SU-DHL-6 (cell line): ENCODE results near the gene GCH1.

Experiments
- H2AFZ ChIP-seq: fragments of 200-600 bp; sonication (generic); 2 replicates; pipeline ENCODE4 v1.6.1; 2014; ENCODE audit warnings: low read depth, mild to moderate bottlenecking, moderate library complexity, mixed read lengths, antibody characterized with exemption, low read length; ENCODE audit not compliant: severe bottlenecking
- H3F3A ChIP-seq: fragments of 200-600 bp; shearing (Covaris generic); 2 replicates; pipeline ENCODE4 v1.6.0; 2016; ENCODE audit warnings: antibody characterized with exemption, mild to moderate bottlenecking; ENCODE audit not compliant: insufficient read depth
- H3K27ac ChIP-seq: fragments of 200-600 bp; sonication (generic); 2 replicates; pipeline ENCODE4 v1.5.1; 2016; ENCODE audit warnings: low read depth, mild to moderate bottlenecking, low read length, moderate library complexity, mixed read lengths
- H3K27me3 ChIP-seq: fragments of 200-600 bp; sonication (generic), shearing (Covaris generic); 2 replicates; pipeline ENCODE4 v1.6.0; 2014; ENCODE audit warnings: mild to moderate bottlenecking, low read length
- H3K36me3 ChIP-seq: fragments of 200-600 bp; sonication (generic); 2 replicates; pipeline ENCODE4 v1.6.1; 2014; ENCODE audit warnings: mild to moderate bottlenecking, low read length, mixed read lengths
- H3K4me2 ChIP-seq: fragments of 300-600, 200-600 bp; shearing (Covaris generic), sonication (generic); 2 replicates; pipeline ENCODE4 v1.6.0; 2014; ENCODE audit warnings: low read length, low read depth, mild to moderate bottlenecking; ENCODE audit not compliant: poor library complexity, severe bottlenecking
- H3K4me3 ChIP-seq: fragments of 200-600 bp; sonication (generic); 2 replicates; pipeline ENCODE4 v1.5.1; 2014; ENCODE audit warnings: antibody characterized with exemption, low read length, mild to moderate bottlenecking, mixed read lengths; ENCODE audit not compliant: insufficient read depth, poor library complexity, severe bottlenecking
- H3K79me2 ChIP-seq: fragments of 200-600 bp; sonication (generic); 2 replicates; pipeline ENCODE4 v1.6.1; 2014; ENCODE audit warnings: mild to moderate bottlenecking, low read length, moderate library complexity; ENCODE audit not compliant: insufficient read depth
- H3K9ac ChIP-seq: fragments of 200-600 bp; sonication (generic); 2 replicates; pipeline ENCODE4 v1.7.0; 2014; ENCODE audit warnings: mild to moderate bottlenecking, low read length
- H3K9me2 ChIP-seq: fragments of 200-600 bp; sonication (generic); replicated peaks from 2 replicates; pipeline ENCODE4 v1.6.1; 2014; ENCODE audit warnings: low read length; ENCODE audit not compliant: insufficient read depth
- H3K9me3 ChIP-seq: fragments of 200-600 bp; sonication (generic); 2 replicates; pipeline ENCODE4 v1.6.1; 2014; ENCODE audit warnings: low read length, mixed read lengths; ENCODE audit not compliant: insufficient read depth
- H4K20me1 ChIP-seq: fragments of 200-600 bp; sonication (generic); 2 replicates; pipeline ENCODE4 v1.6.1; 2014; ENCODE audit warnings: low read depth, mild to moderate bottlenecking, antibody characterized with exemption, low read length, moderate library complexity, mixed read lengths
- CTCF ChIP-seq: fragments of 200-600 bp; sonication (generic); IDR thresholded peaks from one replicate; pipeline ENCODE4 v1.5.1; 2017; ENCODE audit warnings: antibody characterized with exemption, mild to moderate bottlenecking, low read length, moderate library complexity; ENCODE audit not compliant: insufficient read depth, poor library complexity, severe bottlenecking
- EZH2phosphoT487 ChIP-seq: fragments of 200-600 bp; sonication (generic), shearing (Covaris generic); conservative IDR thresholded peaks from 2 replicates; pipeline ENCODE4 v1.6.1; 2018; ENCODE audit warnings: mild to moderate bottlenecking, antibody characterized with exemption, low read length, moderate library complexity, mixed read lengths

GCH1 gene

GRCh38 chr14:54798465-54799124, 104.0 kb downstream of the GCH1 start:
- Histone ChIP-seq H4K20me1 (no peaks in the 10 kb centered on the region), H3K36me3 (no peaks in the 10 kb centered on the region), H3K9ac (no peak overlapping the region), H3K27ac (no peak overlapping the region), H3K9me3 (no peaks in the 10 kb centered on the region), H3K4me2 (no peak overlapping the region), H3K27me3 (peaks cover 4% of the 10 kb centered on the region; the same call in 1 of the 2 replicates), H3K9me2 (no peaks in the 10 kb centered on the region), H3K79me2 (no peaks in the 10 kb centered on the region), H3F3A (no peaks in the 10 kb centered on the region), H2AFZ (no peak overlapping the region), H3K4me3 (no peak overlapping the region)
- TF ChIP-seq EZH2phosphoT487 (no peak), CTCF (no peak)

DNA sequence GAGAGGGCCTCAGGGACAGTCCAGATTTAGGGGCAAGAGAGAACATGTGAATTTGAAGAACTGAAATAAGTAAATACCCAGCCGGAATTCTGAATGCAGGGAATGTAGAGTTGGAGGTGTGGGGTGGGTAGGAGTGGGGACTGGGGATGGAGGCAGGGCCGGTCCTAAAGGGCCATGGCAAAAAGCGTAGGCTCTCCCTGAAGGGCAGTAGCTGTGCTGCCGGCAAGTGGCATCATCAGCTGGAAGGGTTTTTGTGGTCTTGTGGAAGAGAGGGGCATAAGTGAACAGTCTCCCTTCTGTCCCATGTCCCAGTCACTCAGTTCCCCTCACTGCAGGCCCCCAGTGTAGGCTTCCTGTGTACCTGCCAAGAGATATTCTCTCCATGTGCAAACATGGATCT, 104.6 kb downstream of the GCH1 start:
- Histone ChIP-seq H3K4me2 (no peak overlapping the region), H3K79me2 (no peaks in the 10 kb centered on the region), H3K9me2 (no peaks in the 10 kb centered on the region), H3F3A (no peaks in the 10 kb centered on the region), H3K4me3 (no peak overlapping the region), H2AFZ (no peak overlapping the region), H3K9ac (no peak overlapping the region), H3K27ac (no peak overlapping the region), H4K20me1 (no peaks in the 10 kb centered on the region), H3K27me3 (peaks cover 4% of the 10 kb centered on the region; the same call in 1 of the 2 replicates), H3K9me3 (no peaks in the 10 kb centered on the region), H3K36me3 (no peaks in the 10 kb centered on the region)
- no peak for TF ChIP-seq EZH2phosphoT487
- TF ChIP-seq CTCF = no peak

DNA sequence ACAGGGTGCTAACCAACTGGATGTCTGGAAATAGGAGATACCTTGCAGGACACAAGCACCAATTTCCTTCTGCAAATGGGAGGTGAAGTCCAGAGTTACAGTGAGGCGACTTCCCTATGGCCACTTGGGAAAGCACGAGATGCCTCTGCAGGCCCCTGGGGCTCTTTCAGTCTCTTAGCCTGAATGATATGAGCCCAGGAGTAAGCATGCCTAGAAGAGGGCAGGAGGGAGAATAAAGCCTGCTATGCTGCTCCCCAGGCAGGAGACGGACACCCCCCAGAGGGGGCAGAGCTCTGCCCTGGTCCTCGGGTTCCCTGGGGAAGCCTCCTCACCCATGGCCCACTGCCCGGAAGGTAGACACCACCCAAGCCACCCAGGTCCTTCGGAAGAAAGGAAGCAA, 105.1 kb downstream of the GCH1 start:
- H3K27ac ChIP-seq = no peak overlapping the region
- H3K4me3 ChIP-seq = no peak overlapping the region
- H3K27me3 ChIP-seq = peaks cover 4% of the 10 kb centered on the region; the same call in 1 of the 2 replicates
- no peaks in the 10 kb centered on the region for H3K36me3 ChIP-seq
- no peaks in the 10 kb centered on the region for H3K9me2 ChIP-seq
- H3K79me2 ChIP-seq = no peaks in the 10 kb centered on the region
- H3K9me3 ChIP-seq = no peaks in the 10 kb centered on the region
- no peaks in the 10 kb centered on the region for H3F3A ChIP-seq
- no peaks in the 10 kb centered on the region for H4K20me1 ChIP-seq
- H3K9ac ChIP-seq = no peak overlapping the region
- H3K4me2 ChIP-seq = no peak overlapping the region
- TF ChIP-seq CTCF (no peak), EZH2phosphoT487 (no peak)
- no peak overlapping the region for H2AFZ ChIP-seq
